A549 (cell line): Measurements from ENCODE around the gene KCNH8.

Source experiments
- BHLHE40 ChIP-seq: IDR thresholded peaks from 2 replicates; pipeline ENCODE4 v1.6.1; 2012; ENCODE audit warnings: low read depth, low read length, inconsistent platforms
- CEBPB ChIP-seq, 2 experiments: fragments of >200 bp in 1 of 2; sonication (Bioruptor Twin) in 1 of 2; formaldehyde crosslinking in 1 of 2; IDR thresholded peaks; 2 replicates each; pipeline ENCODE4 v1.6.1; 2012 to 2016
- FOSL2 ChIP-seq, 2 experiments: fragments of 450-650 bp in 1 of 2; fragments of >200 bp in 1 of 2; sonication (Bioruptor Twin) in 1 of 2; formaldehyde crosslinking; IDR thresholded peaks; 2 replicates each; pipeline versions ENCODE4 v1.5.0 to v1.6.1; 2016 to 2020; ENCODE audit warnings: mild to moderate bottlenecking in 1 of 2, moderate library complexity in 1 of 2
- MAFK ChIP-seq: fragments of 450-650 bp; IDR thresholded peaks from 2 replicates; pipeline ENCODE4 v1.6.1; 2014; ENCODE audit not compliant: partially characterized antibody
- POLR2A ChIP-seq: IDR thresholded peaks from 2 replicates; pipeline ENCODE4 v1.6.1; 2012; ENCODE audit warnings: mild to moderate bottlenecking, low read length
- POLR2AphosphoS2 ChIP-seq: conservative IDR thresholded peaks from 2 replicates; pipeline ENCODE4 v1.6.1; 2012; ENCODE audit warnings: low read length, improper control_type of control experiment, inconsistent platforms
- RAD21 ChIP-seq, 2 experiments: fragments of >200 bp in 1 of 2; sonication (Bioruptor Twin) in 1 of 2; formaldehyde crosslinking in 1 of 2; IDR thresholded peaks in 1 of 2; conservative IDR thresholded peaks in 1 of 2; 2 replicates in 1 of 2; 3 replicates in 1 of 2; pipeline ENCODE4 v1.6.1; 2012 to 2018; ENCODE audit warnings: inconsistent platforms in 1 of 2
- TF ChIP-seq, protein P1 (sequence below): fragments of >200 bp; sonication (Bioruptor Twin); formaldehyde crosslinking; IDR thresholded peaks from 3 replicates; pipeline ENCODE4 v1.5.1; 2016

GRCh38 chr3:19348941-19349564, 200.7 kb downstream of the KCNH8 start:
- TF ChIP-seq, protein P1, sequence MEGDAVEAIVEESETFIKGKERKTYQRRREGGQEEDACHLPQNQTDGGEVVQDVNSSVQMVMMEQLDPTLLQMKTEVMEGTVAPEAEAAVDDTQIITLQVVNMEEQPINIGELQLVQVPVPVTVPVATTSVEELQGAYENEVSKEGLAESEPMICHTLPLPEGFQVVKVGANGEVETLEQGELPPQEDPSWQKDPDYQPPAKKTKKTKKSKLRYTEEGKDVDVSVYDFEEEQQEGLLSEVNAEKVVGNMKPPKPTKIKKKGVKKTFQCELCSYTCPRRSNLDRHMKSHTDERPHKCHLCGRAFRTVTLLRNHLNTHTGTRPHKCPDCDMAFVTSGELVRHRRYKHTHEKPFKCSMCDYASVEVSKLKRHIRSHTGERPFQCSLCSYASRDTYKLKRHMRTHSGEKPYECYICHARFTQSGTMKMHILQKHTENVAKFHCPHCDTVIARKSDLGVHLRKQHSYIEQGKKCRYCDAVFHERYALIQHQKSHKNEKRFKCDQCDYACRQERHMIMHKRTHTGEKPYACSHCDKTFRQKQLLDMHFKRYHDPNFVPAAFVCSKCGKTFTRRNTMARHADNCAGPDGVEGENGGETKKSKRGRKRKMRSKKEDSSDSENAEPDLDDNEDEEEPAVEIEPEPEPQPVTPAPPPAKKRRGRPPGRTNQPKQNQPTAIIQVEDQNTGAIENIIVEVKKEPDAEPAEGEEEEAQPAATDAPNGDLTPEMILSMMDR = peak; percentile 74
- TF ChIP-seq CEBPB (IDR thresholded peaks at IDR 0.05) (no peak), POLR2A (no peak), BHLHE40 (no peak), RAD21 (conservative IDR thresholded peaks at IDR 0.05 in 1 of 2, IDR thresholded peaks at IDR 0.05 in 1 of 2) (peak; percentile 71 to 75), POLR2AphosphoS2 (no peak), MAFK (no peak), FOSL2 (IDR thresholded peaks at IDR 0.05) (no peak), FOSL2 (CRISPR knock-in tag; IDR thresholded peaks at IDR 0.05) (no peak)
